ENCODE results near the gene RIMKLB. TPM values are rescaled to one million over a fixed set of nuclear protein-coding genes. Genes with fewer than 3 reads are reported as not detected.

Gene RIMKLB
- total and polyA plus RNA-seq, 2 of the 8 experiments (the other 6 are each of a cell fraction or from before 2014, with no cell fraction given), result 37.8 to 78.2 TPM

DNA sequence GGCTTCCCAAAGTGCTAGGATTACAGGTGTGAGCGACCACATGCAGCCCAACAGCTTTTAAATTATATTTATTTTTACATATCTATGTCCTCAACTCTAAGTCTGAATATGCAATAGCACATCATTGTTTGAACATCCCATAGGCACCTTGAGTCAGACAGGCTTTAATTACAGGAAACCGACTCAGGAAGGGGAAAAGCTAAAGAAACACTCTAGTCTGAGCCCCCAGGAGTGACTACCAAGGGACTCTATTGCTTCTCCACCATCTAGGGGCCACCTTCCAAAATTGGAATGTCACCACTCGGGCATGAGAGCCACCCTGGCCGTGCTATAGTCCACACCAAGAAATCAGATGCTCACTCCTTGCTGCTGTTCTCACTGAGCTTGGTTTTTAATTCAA, 21.1 kb upstream of the RIMKLB start:
- H3K18ac ChIP-seq (ENCODE audit: extremely low read depth, low read length), result no peak overlapping the region
- no peak overlapping the region for H4K8ac ChIP-seq (ENCODE audit: extremely low read depth, insufficient read depth, low read length)
- H2BK120ac ChIP-seq (replicated peaks; ENCODE audit: low read depth, low read length), result no peak overlapping the region
- H4K91ac ChIP-seq (replicated peaks; ENCODE audit: insufficient read length, low read length), result no peak overlapping the region
- no peaks in the 10 kb centered on the region for H3K27me3 ChIP-seq (replicated peaks in 1 of 4; ENCODE audit: control insufficient read depth in 3 of 4, extremely low read depth in 1 of 4, insufficient read depth in 3 of 4, low read length in 3 of 4)
- FAIRE-seq (no peak), DNase-seq (ENCODE audit: low read depth in 1 of 2, low spot score in 2 of 2) (no peak)
- H3K4me1 ChIP-seq (replicated peaks in 1 of 4; ENCODE audit: control insufficient read depth in 3 of 4, insufficient read depth in 4 of 4, low read length in 3 of 4), result peaks cover 0 to 11% (median 9%) of the 10 kb centered on the region in 4 experiments; a peak in 6 of 7 replicates
- no peaks in the 10 kb centered on the region for H3K36me3 ChIP-seq (ENCODE audit: control insufficient read depth in 2 of 4, insufficient read depth in 4 of 4, low read length in 3 of 4)
- WGBS, 2 experiments (ENCODE audit: extremely low coverage in 1 of 2, insufficient coverage in 1 of 2, insufficient read length in 1 of 2, insufficient replicate concordance in 2 of 2, low coverage in 1 of 2, low lambda C conversion rate in 2 of 2, missing lambda C conversion rate in 1 of 2), result 96% methylated on average over 4 of the region's 4 CpGs; no CpG with 5 or more reads in 1 of the 2 experiments
- no peak overlapping the region for H3K23ac ChIP-seq (ENCODE audit: insufficient read length)
- no peaks in the 10 kb centered on the region for H4K20me1 ChIP-seq (replicated peaks in 1 of 2; ENCODE audit: control insufficient read depth in 1 of 2, insufficient read depth in 2 of 2, low read length in 2 of 2)
- H3K4me2 ChIP-seq (ENCODE audit: insufficient read depth in 1 of 2, low read depth in 2 of 2, low read length in 2 of 2), result no peak overlapping the region
- H3K4ac ChIP-seq (replicated peaks; ENCODE audit: insufficient read length, low read depth, low read length), result no peak overlapping the region
- POLR2A ChIA-PET (ENCODE audit: partially characterized antibody), result interaction anchor here (0.7 to 1.9 kb wide), 4 partner anchors 8 to 16 kb away, joined by 3 to 5 read pairs (median 4); no protein-coding TSS in a partner anchor
- no peak overlapping the region for H3K56ac ChIP-seq (replicated peaks; ENCODE audit: insufficient read length, low read depth, low read length)
- H3K9ac ChIP-seq (replicated peaks in 1 of 4; ENCODE audit: extremely low read depth in 1 of 4, low read depth in 3 of 4, low read length in 3 of 4), result no peak overlapping the region
- no peak overlapping the region for H2BK12ac ChIP-seq (ENCODE audit: low read depth, low read length)
- H2AFZ ChIP-seq (ENCODE audit: low read length), result no peak overlapping the region
- no peaks in the 10 kb centered on the region; the same call in 1 of the 2 replicates for H3K23me2 ChIP-seq (ENCODE audit: low read depth, low read length)
- H3K4me3 ChIP-seq (ENCODE audit: extremely low read depth in 1 of 4, insufficient read depth in 2 of 4, low read depth in 3 of 4, low read length in 4 of 4), result no peak overlapping the region
- no peaks in the 10 kb centered on the region for H3K9me3 ChIP-seq (ENCODE audit: insufficient read depth in 2 of 2, low read depth in 1 of 2, low read length in 1 of 2)
- no peak overlapping the region for H2AK5ac ChIP-seq (ENCODE audit: low read depth, low read length)
- H2BK15ac ChIP-seq (ENCODE audit: low read length), result no peak overlapping the region
- no peak overlapping the region for H3K14ac ChIP-seq (ENCODE audit: insufficient read length)
- no peak overlapping the region for H2BK20ac ChIP-seq (ENCODE audit: low read length)
- no peak for TF ChIP-seq JUND (IDR thresholded peaks at IDR 0.05; ENCODE audit: low read length)
- CTCF ChIA-PET (ENCODE audit: partially characterized antibody), result interaction anchor here (0.8 to 2.8 kb wide), 14 partner anchors 8 to 373 kb away, joined by 3 to 15 read pairs (median 5); no protein-coding TSS in a partner anchor
- no peak overlapping the region for H2BK5ac ChIP-seq (ENCODE audit: low read depth, low read length)
- H3K79me1 ChIP-seq (ENCODE audit: low read depth, low read length), result no peaks in the 10 kb centered on the region
- H3K79me2 ChIP-seq (ENCODE audit: control insufficient read depth in 1 of 2, insufficient read depth in 2 of 2, low read length in 2 of 2), result no peaks in the 10 kb centered on the region
- H4K5ac ChIP-seq (ENCODE audit: insufficient read length, low read depth, low read length), result no peak overlapping the region
- no peak overlapping the region for H3K27ac ChIP-seq (ENCODE audit: low read depth, low read length)

All from H1 (cell line).